Left lung (tissue), 10 donors: ENCODE measurements around the gene IGFBP5. TPM values are rescaled to one million over a fixed set of nuclear protein-coding genes. Genes with fewer than 3 reads are reported as not detected.
A peak's percentile ranks its signal among the peaks of the same experiment; 100 is the strongest.

Experiments
- ATAC-seq: fragments of 200-7000 bp; cut with Tn5 transposase; one replicate; pipeline ENCODE4 v1.9.1; 2020; ENCODE audit warnings: moderate library complexity
- DNase-seq, 4 donors: peaks; one replicate each; pipeline ENCODE4 v3.0.0-alpha.2; 2013 to 2020
- H3K27ac ChIP-seq, 2 donors: fragments of 200-600 bp; sonication (generic) in 1 of 2; one replicate each; pipeline versions ENCODE4 v1.5.0 to v1.8.0; 2020 to 2021
- H3K27me3 ChIP-seq, 2 donors: fragments of 200-600 bp; sonication (generic) in 1 of 2; one replicate each; pipeline versions ENCODE4 v1.5.0 to v1.8.0; 2020 to 2021
- H3K36me3 ChIP-seq, 2 donors: fragments of 200-600 bp; sonication (generic) in 1 of 2; one replicate each; pipeline versions ENCODE4 v1.5.0 to v1.8.0; 2020 to 2021
- H3K4me1 ChIP-seq, 2 donors: fragments of 200-600 bp; one replicate each; pipeline ENCODE4 v1.8.0; 2021
- H3K4me3 ChIP-seq, 2 donors: fragments of 200-600 bp; sonication (generic) in 1 of 2; one replicate each; pipeline versions ENCODE4 v1.5.0 to v1.8.0; 2020 to 2021; ENCODE audit warnings: mild to moderate bottlenecking in 1 of 2
- H3K9me3 ChIP-seq, 2 donors: fragments of 200-600 bp; sonication (generic) in 1 of 2; one replicate each; pipeline versions ENCODE4 v1.5.0 to v1.8.0; 2020 to 2021
- CTCF ChIP-seq, 2 donors: fragments of 200-600 bp; sonication (generic) in 1 of 2; IDR thresholded peaks; one replicate each; pipeline versions ENCODE4 v1.5.0 to v1.8.0; 2021; ENCODE audit warnings: antibody characterized with exemption in 2 of 2
- intact Hi-C, 2 donors: fragments of 100-400 bp; cut with DNase I; formaldehyde crosslinking; loops; one replicate each; pipeline versions ENCODE4 v1.11.2 to v1.14.2; 2022
- polyA plus RNA-seq, 6 donors: library from polyadenylated mRNA; unstranded; fragments of 120-200 nt; gene quantifications; one replicate each; pipeline ENCODE4 v1.2.1, GENCODE V29; 2013; ENCODE audit not compliant: insufficient read length in 6 of 6
- total RNA-seq, 2 donors: library from RNA; stranded (reverse); fragmentation: NEBNext Ultra II Directional; extraction: Animal tissue kit (Norgen Biotek cat#: 25700); gene quantifications; one replicate each; pipeline ENCODE4 v1.2.1, GENCODE V29; 2021
- donor health status: DM: no; HTN: yes; CAD: no.
- donor health status: DM: no; HTN: no; CAD: no.

Gene IGFBP5
- total and polyA plus RNA-seq, 8 donors = 89.4 to 149 (median 121) TPM

- Histone ChIP-seq H3K4me3 (no peak overlapping the region), H3K36me3 (no peaks in the 10 kb centered on the region), H3K4me1 (peaks cover 10 to 41% of the 10 kb centered on the region in 2 donors), H3K9me3 (no peaks in the 10 kb centered on the region), H3K27me3 (peaks cover 14 to 82% of the 10 kb centered on the region in 2 donors), H3K27ac (peak overlapping the region; percentile 65 to 72)
- ATAC-seq (peak; percentile 75), DNase-seq (peak in 3 of 4 donors; percentile 84 to 94 (median 86))
- intact Hi-C loops = loop anchor here in 1 of 2 donors (10.0 kb wide), 2 partner anchors 474 to 1024 kb away; no protein-coding TSS in a partner anchor
- no peak for TF ChIP-seq CTCF (IDR thresholded peaks at IDR 0.05)
Measured at GRCh38 chr2:216690853-216691741, 4.3 kb downstream of the IGFBP5 start.

- no peak for DNase-seq
- TF ChIP-seq CTCF (IDR thresholded peaks at IDR 0.05) = no peak
- H3K9me3 ChIP-seq = no peaks in the 10 kb centered on the region
- peaks cover 10 to 41% of the 10 kb centered on the region in 2 donors for H3K4me1 ChIP-seq
- H3K27me3 ChIP-seq = peaks cover 14 to 76% of the 10 kb centered on the region in 2 donors
- intact Hi-C loops = loop anchor here in 1 of 2 donors (10.0 kb wide), 2 partner anchors 474 to 1024 kb away; no protein-coding TSS in a partner anchor
- no peak for ATAC-seq
- no peaks in the 10 kb centered on the region for H3K36me3 ChIP-seq
- H3K4me3 ChIP-seq = no peak overlapping the region
- H3K27ac ChIP-seq = peak overlapping the region in 1 of 2 donors; percentile 19
Measured at GRCh38 chr2:216690456-216690852, 4.9 kb downstream of the IGFBP5 start.

DNA sequence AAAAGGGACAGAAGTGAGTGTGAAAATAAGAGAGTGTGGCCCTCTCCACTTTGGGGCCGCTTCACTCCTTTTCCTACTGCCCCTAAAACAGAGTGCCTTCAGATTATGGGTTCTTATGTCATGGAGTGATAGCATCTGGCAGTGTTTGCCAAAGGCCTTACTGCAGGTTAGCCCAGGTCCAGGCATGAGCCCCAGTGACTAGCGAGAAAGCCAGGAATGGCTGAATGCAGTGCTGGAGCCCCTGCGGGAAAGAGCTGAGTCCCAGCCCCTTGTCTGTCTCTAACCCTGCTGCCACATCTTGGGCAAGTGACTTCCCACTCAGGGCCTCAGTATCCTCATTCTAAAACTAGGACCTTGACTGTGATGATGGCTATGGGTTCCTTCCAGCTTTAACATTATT is 6.0 kb downstream of the IGFBP5 start:
- Histone ChIP-seq H3K36me3 (no peaks in the 10 kb centered on the region), H3K4me3 (no peak overlapping the region), H3K27me3 (peaks cover 5 to 65% of the 10 kb centered on the region in 2 donors), H3K9me3 (no peaks in the 10 kb centered on the region), H3K4me1 (peaks cover 5 to 31% of the 10 kb centered on the region in 2 donors), H3K27ac (no peak overlapping the region)
- ATAC-seq (no peak), DNase-seq (no peak)
- intact Hi-C loops = no loop called here
- TF ChIP-seq CTCF (IDR thresholded peaks at IDR 0.05) = no peak

GRCh38 chr2:216688731-216689340 is 6.5 kb downstream of the IGFBP5 start:
- intact Hi-C loops = no loop called here
- H3K36me3 ChIP-seq = no peaks in the 10 kb centered on the region
- peak in 1 of 4 donors; percentile 49 for DNase-seq
- H3K27ac ChIP-seq = no peak overlapping the region
- no peak for TF ChIP-seq CTCF (IDR thresholded peaks at IDR 0.05)
- H3K27me3 ChIP-seq = peaks cover 0 to 60% of the 10 kb centered on the region in 2 donors
- no peak overlapping the region for H3K4me3 ChIP-seq
- no peaks in the 10 kb centered on the region for H3K9me3 ChIP-seq
- peaks cover 0 to 25% of the 10 kb centered on the region in 2 donors for H3K4me1 ChIP-seq
- peak; percentile 25 for ATAC-seq

DNA sequence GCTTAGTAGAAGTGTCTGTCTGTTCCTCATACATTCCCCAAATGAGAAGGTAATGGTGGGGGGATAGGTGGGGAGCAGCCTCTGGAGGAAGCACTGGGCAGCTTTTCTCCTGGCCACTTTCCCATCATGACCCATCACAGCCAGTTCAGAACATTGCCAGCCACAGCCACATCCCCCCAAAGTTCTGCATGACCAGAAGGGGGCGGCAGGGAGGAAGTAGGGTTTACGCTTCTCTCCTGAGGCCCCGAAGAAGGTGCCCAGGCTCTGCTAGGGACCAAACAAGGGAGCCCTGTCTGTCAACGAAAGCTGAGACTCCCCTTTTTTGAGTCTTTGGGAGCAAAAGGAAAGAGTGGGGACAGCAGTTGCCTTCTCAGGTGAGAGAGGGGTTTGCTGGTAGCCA is 7.7 kb downstream of the IGFBP5 start:
- DNase-seq (no peak), ATAC-seq (no peak)
- Histone ChIP-seq H3K27me3 (peaks cover 0 to 56% of the 10 kb centered on the region in 2 donors), H3K36me3 (no peaks in the 10 kb centered on the region), H3K9me3 (no peaks in the 10 kb centered on the region), H3K4me3 (no peak overlapping the region), H3K4me1 (peaks cover 0 to 15% of the 10 kb centered on the region in 2 donors), H3K27ac (no peak overlapping the region)
- TF ChIP-seq CTCF (IDR thresholded peaks at IDR 0.05) = no peak
- intact Hi-C loops = no loop called here
